Nephron (organoid): Measurements from ENCODE around the gene KIF23.

Source experiments
- H3K27ac Mint-ChIP-seq, 3 experiments: 2 replicates each; pipeline ENCODE4 v1.8.0; 2020; ENCODE audit warnings: mixed read lengths in 3 of 3, mild to moderate bottlenecking in 2 of 3, moderate library complexity in 1 of 3
- H3K27me3 Mint-ChIP-seq: 2 replicates; pipeline ENCODE4 v1.8.0; 2021; ENCODE audit warnings: low read depth, mild to moderate bottlenecking, moderate library complexity, mixed read lengths
- H3K36me3 Mint-ChIP-seq: 2 replicates; pipeline ENCODE4 v1.8.0; 2020; ENCODE audit warnings: low read depth, mixed read lengths
- H3K4me1 Mint-ChIP-seq: 2 replicates; pipeline ENCODE4 v1.8.0; 2020; ENCODE audit warnings: mixed read lengths
- H3K4me3 Mint-ChIP-seq, 3 experiments: 2 replicates each; pipeline ENCODE4 v1.8.0; 2020; ENCODE audit warnings: mild to moderate bottlenecking in 3 of 3, mixed read lengths in 3 of 3, moderate library complexity in 2 of 3
- H3K9me3 Mint-ChIP-seq: 2 replicates; pipeline ENCODE4 v1.8.0; 2020; ENCODE audit warnings: mixed read lengths
- TF ChIP-seq, protein P1 (sequence below), 3 experiments: fragments of 200-600 bp; sonication (generic); IDR thresholded peaks; one replicate each; pipeline ENCODE4 v1.5.0; 2021; ENCODE audit warnings: antibody characterized with exemption in 3 of 3; ENCODE audit not compliant: unreplicated experiment in 3 of 3

Gene KIF23

DNA sequence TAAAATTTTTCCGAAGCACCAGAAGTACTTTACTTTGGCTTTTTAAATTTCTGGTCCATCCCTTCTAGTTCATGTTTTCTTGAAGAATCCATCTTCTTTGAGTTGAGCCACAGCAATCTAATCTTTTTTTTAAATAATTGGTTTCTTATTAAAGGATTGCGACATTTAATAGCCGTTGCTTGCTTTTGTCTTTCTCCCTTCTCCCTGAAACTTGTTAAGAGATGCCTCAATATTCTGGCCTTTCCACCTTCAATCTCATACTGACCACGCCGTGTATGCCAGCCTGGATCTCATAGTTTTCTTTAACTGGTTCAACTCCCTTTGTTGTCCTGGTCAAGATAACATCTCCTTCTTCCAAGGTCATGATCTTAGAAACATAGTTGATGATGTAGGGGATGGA lies 20.1 kb downstream of the KIF23 start:
- H3K9me3 Mint-ChIP-seq, result no peaks in the 10 kb centered on the region

DNA sequence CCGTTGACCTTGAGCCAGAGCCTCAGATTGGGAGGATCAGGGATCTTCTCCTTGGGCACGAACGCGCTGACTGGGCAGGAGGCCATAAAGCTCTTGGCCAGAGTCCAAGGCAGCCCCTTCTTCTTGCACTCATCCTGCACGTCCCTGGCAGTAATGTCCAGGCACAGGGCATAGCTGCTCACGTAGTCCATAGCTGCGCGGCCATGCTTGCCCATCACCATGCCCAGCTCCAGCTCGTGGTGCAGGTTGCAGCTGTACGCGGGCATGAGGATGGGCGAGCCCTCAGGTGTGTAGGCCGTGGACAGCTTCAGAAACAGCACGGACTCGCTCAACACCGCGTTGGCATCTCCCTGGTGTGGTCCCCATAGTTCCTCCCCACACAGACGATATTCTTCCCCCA lies 20.5 kb downstream of the KIF23 start:
- H3K36me3 Mint-ChIP-seq, result peaks cover 63% of the 10 kb centered on the region
- TF ChIP-seq, protein P1, sequence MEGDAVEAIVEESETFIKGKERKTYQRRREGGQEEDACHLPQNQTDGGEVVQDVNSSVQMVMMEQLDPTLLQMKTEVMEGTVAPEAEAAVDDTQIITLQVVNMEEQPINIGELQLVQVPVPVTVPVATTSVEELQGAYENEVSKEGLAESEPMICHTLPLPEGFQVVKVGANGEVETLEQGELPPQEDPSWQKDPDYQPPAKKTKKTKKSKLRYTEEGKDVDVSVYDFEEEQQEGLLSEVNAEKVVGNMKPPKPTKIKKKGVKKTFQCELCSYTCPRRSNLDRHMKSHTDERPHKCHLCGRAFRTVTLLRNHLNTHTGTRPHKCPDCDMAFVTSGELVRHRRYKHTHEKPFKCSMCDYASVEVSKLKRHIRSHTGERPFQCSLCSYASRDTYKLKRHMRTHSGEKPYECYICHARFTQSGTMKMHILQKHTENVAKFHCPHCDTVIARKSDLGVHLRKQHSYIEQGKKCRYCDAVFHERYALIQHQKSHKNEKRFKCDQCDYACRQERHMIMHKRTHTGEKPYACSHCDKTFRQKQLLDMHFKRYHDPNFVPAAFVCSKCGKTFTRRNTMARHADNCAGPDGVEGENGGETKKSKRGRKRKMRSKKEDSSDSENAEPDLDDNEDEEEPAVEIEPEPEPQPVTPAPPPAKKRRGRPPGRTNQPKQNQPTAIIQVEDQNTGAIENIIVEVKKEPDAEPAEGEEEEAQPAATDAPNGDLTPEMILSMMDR (IDR thresholded peaks at IDR 0.05; ENCODE audit: unreplicated experiment in 3 of 3), result no peak
- H3K4me3 Mint-ChIP-seq, result no peak overlapping the region
- H3K9me3 Mint-ChIP-seq, result no peaks in the 10 kb centered on the region
- H3K27me3 Mint-ChIP-seq, result no peaks in the 10 kb centered on the region
- H3K4me1 Mint-ChIP-seq, result no peaks in the 10 kb centered on the region
- no peak overlapping the region for H3K27ac Mint-ChIP-seq

More for the DNA sequence above, 20.1 kb downstream of the KIF23 start:
- H3K27ac Mint-ChIP-seq, result no peak overlapping the region
- peaks cover 59% of the 10 kb centered on the region for H3K36me3 Mint-ChIP-seq
- H3K4me1 Mint-ChIP-seq, result no peaks in the 10 kb centered on the region
- TF ChIP-seq, protein P1 (IDR thresholded peaks at IDR 0.05; ENCODE audit: unreplicated experiment in 3 of 3), result no peak
- no peaks in the 10 kb centered on the region for H3K27me3 Mint-ChIP-seq
- H3K4me3 Mint-ChIP-seq, result no peak overlapping the region

DNA sequence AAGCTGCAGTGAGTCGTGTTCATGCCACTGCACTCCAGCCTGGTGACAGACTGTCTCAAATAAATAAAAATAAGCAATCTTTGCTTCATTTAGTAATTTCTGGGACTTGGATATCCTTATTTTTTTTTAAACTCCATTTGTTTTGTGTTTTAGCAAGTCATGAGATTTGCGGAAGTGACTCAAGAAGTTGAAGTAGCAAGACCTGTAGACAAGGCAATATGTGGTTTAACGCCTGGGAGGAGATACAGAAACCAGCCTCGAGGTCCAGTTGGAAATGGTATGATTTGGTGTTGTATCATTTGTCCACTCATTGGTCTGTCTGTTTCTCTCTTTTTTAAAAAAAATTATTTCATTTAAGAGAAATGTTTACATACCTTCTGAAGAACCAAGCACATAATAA lies 21.8 kb downstream of the KIF23 start:
- no peaks in the 10 kb centered on the region for H3K4me1 Mint-ChIP-seq
- no peak overlapping the region for H3K4me3 Mint-ChIP-seq

DNA sequence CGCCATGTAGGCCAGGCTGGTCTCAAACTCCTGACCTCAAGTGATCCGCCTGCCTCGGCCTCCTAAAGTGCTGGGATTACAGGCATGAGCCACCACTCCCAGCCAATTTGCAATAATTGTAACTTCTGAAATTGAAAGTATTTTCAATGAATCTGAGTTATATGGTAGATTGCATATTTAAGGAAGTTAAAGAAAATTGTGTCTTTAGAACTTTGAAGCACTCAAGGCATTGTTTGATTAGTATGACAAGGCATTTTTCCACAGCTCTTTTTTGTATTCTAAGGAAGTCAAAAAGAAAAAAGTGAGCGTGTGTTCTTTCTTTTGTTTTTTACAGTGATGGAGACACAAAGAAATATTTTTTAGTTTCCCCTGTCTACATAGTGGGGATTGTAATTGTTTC lies 22.8 kb downstream of the KIF23 start:
- H3K9me3 Mint-ChIP-seq, result no peaks in the 10 kb centered on the region
- H3K27me3 Mint-ChIP-seq, result no peaks in the 10 kb centered on the region
- peaks cover 56% of the 10 kb centered on the region for H3K36me3 Mint-ChIP-seq
- no peak overlapping the region for H3K4me3 Mint-ChIP-seq
- TF ChIP-seq, protein P1 (IDR thresholded peaks at IDR 0.05; ENCODE audit: unreplicated experiment in 3 of 3), result no peak
- no peaks in the 10 kb centered on the region for H3K4me1 Mint-ChIP-seq
- no peak overlapping the region for H3K27ac Mint-ChIP-seq

More for the DNA sequence above, 21.8 kb downstream of the KIF23 start:
- TF ChIP-seq, protein P1 (IDR thresholded peaks at IDR 0.05; ENCODE audit: unreplicated experiment in 3 of 3), result no peak
- peaks cover 63% of the 10 kb centered on the region for H3K36me3 Mint-ChIP-seq
- H3K9me3 Mint-ChIP-seq, result no peaks in the 10 kb centered on the region
- H3K27ac Mint-ChIP-seq, result no peak overlapping the region
- H3K27me3 Mint-ChIP-seq, result no peaks in the 10 kb centered on the region

DNA sequence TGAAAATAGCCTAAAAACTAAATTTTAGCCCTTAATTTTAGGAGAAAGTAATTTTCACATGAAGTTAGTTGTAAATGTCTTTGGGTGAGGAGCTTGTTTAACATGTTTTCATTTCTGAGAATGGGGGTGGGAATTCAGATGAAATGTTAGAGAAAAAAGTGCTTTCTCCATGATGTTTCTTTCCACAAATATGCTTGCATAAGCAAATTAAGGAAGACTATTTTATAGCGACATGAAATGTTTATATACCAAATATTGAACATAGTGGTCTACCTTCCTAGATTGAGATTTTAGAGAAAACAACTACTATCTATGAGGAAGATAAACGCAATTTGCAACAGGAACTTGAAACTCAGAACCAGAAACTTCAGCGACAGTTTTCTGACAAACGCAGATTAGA lies 25.5 kb downstream of the KIF23 start:
- peaks cover 49% of the 10 kb centered on the region for H3K36me3 Mint-ChIP-seq

DNA sequence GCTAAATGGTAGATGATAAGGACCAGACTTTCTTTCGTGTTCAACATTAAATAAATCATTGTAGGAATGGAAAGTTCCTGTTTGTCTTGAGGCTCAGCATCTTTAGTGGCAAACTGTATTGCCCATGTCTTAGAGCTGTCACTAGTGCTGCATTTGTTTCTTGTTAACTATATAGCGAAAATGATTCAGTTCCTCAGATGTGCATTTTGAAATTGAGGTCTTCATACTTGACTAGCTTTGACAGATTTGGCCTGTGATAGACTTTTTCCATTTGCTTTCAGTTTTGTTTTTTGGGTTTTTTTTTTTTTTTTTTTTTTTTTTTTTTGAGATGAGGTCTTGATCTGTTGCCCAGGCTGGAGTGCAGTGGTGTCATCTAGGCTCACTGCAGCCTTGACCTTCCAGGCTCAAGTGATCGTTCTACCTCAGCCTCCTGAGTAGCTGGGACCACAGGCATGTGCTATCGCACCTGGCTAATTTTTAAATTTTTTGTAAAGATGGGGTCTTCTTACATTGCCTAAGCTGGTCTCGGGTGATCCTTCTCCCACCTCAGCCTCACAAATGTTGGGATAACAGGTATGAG lies 29.0 kb downstream of the KIF23 start:
- Mint-ChIP-seq H3K9me3 (no peaks in the 10 kb centered on the region), H3K4me3 (no peak overlapping the region), H3K4me1 (no peaks in the 10 kb centered on the region), H3K27me3 (no peaks in the 10 kb centered on the region), H3K27ac (no peak overlapping the region), H3K36me3 (peaks cover 44% of the 10 kb centered on the region)
- TF ChIP-seq, protein P1 (IDR thresholded peaks at IDR 0.05; ENCODE audit: unreplicated experiment in 3 of 3), result no peak

More for the DNA sequence above, 25.5 kb downstream of the KIF23 start:
- H3K27me3 Mint-ChIP-seq, result no peaks in the 10 kb centered on the region
- H3K9me3 Mint-ChIP-seq, result no peaks in the 10 kb centered on the region
- TF ChIP-seq, protein P1 (IDR thresholded peaks at IDR 0.05; ENCODE audit: unreplicated experiment in 3 of 3), result no peak
- H3K4me3 Mint-ChIP-seq, result no peak overlapping the region
- no peaks in the 10 kb centered on the region for H3K4me1 Mint-ChIP-seq
- no peak overlapping the region for H3K27ac Mint-ChIP-seq
